NCI-H1092 treated with DMSO at 0.1 percent for 48 hours (cell line): ENCODE data around the gene CHST15.
A peak's percentile ranks its signal among the peaks of the same experiment; 100 is the strongest.

Experiments used
- DNase-seq: peaks from one replicate; lab custom pipeline; 2025; lab: John Stamatoyannopoulos, UW

CHST15 gene, protein sequence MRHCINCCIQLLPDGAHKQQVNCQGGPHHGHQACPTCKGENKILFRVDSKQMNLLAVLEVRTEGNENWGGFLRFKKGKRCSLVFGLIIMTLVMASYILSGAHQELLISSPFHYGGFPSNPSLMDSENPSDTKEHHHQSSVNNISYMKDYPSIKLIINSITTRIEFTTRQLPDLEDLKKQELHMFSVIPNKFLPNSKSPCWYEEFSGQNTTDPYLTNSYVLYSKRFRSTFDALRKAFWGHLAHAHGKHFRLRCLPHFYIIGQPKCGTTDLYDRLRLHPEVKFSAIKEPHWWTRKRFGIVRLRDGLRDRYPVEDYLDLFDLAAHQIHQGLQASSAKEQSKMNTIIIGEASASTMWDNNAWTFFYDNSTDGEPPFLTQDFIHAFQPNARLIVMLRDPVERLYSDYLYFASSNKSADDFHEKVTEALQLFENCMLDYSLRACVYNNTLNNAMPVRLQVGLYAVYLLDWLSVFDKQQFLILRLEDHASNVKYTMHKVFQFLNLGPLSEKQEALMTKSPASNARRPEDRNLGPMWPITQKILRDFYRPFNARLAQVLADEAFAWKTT

DNA sequence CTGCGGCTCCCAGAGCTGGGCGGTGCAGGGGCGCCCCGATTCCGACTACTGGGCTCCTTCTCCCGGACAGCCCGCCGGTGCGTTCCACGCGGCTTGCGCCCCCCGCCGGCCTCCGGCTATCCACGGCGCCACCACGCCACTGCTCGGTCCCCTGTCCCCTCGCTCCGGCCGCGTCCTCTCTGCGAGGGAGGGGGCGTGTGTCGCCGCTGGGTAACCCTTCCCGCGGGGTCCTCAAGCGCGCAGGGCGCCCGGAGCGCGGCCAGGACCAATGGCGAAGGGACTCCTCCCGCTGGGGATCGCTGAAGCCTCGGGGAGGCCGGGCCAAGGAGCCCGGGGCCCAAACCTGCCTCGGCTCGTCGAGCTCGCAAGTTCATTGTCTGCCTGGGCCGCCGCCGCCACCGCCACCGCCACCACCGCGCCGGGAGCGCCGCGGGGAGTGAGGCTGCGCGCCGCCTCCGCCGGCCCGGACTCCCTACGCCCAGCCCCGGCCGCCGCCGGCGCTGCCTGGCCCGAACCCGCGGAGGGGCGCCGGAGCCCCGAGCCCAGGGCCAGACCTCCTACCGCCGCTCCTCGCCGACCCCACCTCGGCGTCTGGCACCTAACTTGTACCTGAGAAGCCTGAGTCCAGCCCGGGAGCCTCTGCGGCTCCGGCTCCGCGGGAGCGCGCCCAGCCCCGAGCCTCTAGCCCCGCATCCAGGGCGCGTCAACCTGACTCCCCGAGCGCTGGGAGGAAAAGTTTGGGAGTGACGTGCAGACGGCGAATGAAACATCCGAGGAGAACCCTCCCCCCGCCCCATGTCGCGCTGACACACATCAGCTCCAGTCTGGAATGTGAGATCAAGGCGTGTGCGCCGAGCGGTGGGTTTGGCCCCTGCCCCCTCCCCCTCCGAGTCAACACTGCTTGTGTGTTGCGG, at the start of gene CHST15:
Gene CHST15, minus strand, starts transcription at position 739 of the 914 bp plus-strand sequence. CDS start 47,386 bp downstream, outside the sequence.
- peak; percentile 14 for DNase-seq

DNA sequence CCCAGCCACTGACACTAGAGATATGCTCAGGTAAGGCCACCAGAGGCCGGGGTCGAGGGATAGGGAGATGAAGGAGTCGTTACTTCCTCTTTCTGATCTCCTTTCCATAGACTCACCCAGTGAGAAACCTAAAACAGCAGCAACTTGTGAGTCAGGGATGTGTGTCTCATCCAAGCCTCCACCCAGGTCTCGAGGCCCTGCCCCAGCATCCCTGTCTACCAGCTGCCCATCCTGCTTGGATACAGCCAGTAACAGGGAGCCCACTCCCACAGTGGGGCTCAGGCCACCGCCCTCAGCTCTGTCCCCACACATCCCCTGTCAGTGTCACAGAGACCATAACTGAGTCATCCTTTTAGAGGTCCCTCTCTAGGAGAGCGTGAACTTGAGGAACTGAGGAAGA, 49.6 kb upstream of the CHST15 start:
- no peak for DNase-seq

DNA sequence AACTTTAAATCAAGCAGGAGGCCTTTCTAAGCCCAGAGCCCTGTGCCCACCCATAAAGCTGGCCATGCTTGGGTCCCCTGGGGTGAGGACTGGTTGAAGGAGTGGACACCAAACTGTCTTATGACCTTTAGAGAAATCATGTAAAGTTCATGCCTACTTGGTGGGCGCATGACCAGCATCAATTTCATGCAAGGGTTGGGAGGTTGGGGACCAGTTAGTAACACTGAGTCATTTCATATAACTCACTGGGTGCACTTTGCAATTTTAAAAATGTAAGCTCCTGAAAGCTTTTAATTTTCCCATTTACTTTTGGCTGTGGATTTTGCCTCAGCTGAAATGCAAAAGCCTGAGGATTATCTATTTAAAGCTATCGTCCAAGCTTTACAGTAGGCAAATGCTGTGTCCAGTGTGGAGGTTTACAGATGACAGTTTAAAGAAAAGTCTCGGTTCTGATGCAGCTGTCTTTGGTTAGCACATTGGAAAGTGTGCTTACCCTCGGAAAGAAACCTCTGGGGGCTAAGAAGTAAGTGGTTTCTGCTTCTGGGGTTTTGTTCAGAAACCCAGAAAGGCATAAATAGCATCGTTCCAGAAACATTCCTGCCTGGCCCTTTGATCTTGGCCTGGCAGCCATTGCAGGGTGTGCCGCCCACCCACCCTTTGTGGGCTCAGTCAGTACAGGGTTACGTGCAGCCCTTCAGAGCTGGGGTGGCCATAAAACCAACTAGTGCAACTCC, 48.8 kb upstream of the CHST15 start:
- no peak for DNase-seq

DNA sequence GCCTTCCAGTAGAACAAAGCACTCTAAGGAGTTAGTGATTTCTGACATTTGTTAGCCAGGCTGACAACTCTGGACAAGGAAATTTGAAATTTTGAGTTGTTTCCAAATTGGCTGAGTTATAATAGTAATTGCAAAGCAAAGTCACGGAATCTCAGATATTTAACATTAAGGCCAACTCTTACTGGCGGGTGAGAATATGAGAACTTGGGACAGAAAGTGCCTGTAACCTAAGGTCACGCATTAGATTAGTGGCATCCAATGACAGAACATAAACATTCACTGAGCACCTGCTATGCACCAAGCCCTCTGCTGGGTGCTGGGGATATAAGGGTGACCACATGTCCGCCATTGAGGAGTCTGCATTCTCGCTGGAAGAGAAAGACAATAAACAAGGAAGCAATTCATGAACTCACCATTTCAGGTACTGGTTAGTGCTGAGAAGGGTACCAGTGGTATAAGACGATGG, 45.5 kb upstream of the CHST15 start:
- DNase-seq, result no peak

DNA sequence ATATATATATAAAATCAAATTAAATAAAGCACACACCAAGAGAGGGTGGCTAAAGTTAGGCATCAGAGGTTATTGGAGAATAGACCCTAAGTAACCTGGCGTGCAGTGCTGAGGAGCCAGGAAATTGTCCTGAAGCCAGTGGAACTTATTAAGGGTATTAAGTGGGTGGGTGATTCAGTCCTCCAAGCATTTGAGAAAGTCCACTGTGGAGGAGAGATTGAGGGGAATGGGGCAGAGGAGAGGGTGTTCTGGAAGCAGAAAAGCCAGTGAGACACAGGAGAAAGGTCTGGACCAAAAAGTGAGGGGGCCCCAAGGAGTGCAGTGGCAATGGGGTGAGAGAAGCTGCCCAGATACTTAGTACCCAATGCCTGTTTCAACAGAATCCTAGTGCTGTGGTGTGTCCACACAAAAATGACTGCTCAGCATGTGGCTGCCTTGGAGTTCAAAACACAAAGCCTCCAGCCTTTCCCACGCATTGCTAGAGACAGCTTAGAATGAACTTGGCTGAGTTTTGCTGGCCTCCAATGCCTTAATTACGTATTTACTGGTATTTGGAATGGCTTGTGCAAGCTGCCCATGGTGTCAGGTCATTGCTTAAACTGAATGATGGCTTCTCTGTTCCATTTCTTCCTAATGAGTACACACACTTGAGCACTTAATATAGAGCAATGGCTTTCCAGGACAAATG, 44.9 kb upstream of the CHST15 start:
- no peak for DNase-seq

DNA sequence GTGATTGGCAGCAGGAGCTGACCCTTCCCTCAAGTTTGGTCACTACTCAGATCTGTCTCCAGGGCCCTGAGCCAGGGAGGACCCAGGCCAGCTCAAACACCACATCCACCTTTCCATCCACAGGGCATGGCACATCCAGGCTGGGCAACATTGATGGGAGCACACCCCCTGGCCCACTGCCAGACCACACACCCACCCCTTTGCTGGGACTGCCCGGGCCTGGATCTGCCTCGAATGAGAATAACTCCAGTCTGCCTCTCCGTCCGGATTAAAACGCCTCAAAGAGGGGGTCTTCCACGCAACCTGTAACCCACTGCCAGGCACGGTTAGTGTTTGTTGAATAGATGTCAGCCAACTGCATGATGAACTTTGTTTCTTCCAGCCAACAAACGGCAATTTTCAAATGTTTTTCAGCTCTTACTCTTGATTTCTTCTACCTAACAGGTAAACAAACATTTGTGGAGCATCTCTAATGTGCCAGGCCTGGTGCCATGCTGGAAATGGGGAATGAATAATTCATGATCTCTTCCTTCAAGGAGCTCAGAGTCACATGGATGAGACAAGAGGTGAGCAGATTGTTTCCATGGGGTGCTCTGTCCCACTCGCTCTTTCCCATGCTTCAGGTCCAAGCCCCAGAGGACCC, 41.0 kb upstream of the CHST15 start:
- DNase-seq, result no peak

DNA sequence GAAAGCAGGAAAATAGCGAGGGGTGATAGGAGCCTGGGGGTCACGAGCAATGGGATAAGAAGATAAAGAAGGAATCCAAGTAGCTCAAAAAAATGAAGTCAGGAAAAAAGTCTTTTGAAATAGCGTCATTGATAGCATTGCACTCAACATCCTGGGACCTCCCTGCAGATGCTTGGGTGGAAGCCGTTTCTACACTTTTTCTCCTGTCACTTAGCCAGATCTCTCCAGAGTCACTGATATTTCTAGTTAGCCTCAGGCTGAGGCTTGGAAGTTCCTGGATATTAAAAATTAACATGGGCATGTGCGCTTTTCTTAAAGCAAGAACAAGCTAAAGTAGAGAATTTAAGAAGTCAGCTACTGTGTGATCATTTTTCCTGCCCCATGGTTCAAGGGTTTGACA, 39.5 kb upstream of the CHST15 start:
- DNase-seq, result no peak

DNA sequence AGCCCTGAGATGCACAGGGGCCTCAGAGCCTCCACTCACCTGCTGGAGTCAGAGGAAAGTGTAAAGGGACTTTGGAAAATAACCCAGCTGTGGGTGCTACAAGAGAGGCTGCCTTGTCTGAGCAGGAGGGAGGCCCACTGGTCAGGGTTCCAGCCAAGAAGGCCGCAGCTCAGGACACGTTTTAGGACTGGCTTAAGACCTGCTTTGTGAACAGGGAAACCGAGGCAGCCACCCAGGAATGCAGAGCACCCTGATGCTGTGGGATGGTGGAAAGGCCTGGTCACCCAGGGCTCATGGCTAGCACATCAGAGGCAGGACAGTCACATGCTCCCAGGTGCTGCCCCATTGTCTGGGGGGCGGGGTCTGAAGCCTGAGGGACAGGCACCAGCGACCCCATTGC, 38.9 kb upstream of the CHST15 start:
- DNase-seq, result no peak

DNA sequence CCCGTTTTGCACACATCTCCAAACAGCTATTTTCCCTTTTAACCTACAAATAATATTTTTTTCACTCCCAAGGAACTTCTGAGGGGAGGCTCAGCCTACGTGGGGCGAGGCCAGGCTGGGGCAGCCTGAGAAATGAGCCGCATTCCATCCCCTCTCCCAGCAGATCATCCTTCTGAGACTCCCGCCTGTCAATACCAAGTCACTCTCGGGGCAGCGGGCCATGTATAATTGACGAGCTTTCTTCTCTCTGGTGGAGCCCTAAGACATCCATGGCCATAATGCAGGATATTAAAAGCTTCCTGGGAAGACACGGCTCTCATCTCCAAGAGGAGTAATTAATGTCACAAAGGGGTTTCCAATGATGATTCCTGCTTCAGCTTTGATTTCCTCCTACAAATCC, 37.8 kb upstream of the CHST15 start:
- DNase-seq, result no peak

DNA sequence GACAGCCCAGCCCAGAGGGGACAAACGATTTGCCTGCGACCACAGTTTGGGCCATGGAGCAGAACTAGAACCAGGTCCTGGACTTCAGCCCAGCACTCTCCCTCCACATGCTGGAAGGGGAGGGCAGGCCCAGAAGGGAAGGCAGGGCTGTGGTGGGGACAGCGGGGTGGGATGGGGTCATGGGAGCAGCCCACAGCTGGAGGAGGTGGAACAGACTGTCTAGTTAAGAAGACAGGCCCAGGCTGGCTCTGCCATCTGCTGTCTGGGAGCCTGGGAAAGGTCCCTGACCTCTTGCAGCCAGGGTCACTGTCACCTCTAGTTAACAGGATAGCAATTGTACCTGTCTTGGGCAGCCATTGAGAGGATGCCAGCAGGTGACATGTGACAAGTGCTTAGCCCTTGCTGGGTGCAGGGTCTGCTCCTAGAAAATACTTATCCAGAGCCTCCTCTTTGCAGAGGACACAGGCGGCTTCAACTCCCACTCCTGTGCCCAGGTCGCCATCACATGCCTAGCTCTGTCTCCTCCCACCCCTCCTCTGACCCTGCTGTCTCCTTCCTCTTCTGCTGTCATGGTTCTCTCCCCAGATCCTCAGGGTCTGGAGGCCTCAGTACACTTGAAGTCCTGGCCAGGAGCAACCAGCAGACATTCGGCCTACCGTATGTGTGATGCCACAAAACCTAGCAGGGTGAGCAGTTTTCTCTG, 37.0 kb upstream of the CHST15 start:
- no peak for DNase-seq

DNA sequence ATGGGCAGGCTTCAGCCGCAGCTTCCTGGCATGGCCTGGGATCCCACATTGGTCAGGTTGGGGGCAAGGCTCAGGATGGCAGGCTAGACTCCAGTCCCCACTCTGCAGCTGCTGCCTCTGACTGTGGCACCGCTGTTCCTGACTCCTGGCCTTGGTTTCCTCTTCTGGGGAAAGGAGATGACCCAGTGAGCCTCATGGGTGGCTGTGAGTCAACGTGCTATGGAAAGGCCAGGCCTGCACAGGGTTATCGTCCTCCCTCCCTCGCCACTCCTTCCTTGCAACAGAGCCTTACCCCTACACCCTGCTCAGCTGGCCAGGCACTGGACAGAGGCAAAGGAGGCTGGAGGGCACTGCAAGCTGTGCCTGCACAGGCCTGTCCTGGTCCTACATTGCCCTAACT, 36.1 kb upstream of the CHST15 start:
- DNase-seq, result no peak

DNA sequence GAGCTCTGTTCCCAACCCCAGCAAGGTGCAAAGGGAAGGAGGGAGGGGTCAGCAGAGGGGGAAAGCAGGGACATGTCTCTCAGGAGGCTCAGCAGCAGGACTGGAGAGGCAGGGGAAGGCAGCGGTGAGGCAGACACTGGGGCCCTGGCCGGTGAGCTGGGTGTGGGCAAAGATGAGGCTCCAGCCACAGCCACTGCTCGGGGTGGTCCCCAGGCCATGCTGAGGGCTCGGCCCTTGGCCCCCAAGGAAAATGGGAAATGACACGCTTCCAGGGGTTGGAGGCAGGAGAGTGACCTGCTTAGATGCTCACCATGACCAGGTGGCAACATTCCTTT, 35.4 kb upstream of the CHST15 start:
- DNase-seq, result no peak

DNA sequence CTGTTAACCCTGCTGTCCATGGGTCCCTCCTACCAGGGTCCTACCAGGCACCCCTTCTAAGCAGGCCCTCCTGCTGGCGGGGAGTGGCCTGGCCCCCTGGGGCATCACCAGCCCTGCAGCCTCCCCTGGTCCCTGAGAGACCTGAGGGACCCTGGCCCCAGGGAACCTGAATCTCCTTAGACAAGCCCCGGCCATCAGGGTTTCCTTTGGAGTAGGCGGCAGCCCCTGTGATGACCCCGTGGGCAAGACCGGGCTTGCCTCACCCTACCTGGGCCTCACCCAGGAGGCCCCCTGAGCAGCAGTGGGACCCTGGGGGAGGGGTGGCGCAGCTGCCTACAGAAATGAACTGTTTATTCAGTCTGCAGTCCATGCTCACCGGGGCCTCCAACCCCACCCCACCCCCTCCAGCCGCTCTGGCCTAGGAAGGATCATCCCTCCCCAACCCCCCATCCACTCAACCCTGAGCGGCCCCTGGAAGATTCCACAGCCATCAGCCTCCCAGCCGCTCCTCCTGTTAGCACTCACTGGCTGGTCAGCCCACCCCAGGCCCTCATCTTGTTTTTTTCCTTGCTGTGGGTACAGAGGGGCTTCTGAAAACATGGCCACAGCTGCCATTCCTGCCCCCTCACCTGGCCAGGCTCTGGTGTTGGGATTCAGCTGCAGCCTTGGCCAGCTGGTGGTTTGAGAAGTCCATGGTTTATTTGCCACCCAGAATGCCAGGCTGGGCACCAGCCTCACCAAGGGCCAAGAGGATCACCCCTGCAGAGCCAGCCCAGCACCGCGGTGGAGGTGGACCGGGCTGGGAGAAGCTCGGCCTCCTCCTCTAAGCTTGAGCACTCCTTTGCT, 34.8 kb upstream of the CHST15 start:
- no peak for DNase-seq

DNA sequence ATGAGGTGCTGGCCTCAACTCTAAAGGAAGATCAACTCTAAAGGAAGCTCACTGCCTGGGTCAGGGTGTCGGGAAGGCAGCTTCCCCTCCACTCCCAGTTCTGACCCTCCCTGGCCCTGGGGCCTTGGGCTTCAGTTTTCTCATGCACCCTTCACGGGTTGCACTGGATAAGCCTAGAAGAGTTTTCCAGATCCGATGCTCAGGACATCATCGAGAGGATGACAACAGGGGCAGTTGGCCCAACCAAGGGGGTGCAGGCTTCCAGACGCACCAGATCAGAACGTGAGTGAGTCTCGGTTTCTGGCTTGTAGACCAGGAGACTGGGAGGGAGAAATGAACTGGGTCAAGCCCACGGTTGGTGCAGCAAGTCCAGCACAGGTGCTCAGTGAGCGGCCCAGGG, 34.2 kb upstream of the CHST15 start:
- DNase-seq, result no peak

DNA sequence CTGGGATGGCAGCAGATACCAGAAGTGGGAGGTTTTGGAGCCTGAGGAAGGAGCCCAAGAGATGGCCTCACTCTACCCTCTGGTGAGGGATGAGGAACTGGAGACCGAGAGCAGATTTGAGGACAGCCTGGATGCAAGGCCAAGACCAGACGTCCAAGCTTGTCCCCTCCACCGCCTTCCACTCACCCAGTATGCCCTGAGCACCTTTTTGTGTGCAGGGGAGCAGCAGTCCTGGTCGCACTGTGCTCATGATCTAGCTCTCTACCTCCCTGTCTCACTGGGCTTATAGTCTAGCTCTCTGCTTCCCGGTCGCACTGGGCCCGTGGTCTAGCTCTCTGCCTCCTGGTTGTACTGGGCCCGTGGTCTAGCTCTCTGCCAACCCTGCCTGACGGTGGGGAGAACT, 33.6 kb upstream of the CHST15 start:
- no peak for DNase-seq

DNA sequence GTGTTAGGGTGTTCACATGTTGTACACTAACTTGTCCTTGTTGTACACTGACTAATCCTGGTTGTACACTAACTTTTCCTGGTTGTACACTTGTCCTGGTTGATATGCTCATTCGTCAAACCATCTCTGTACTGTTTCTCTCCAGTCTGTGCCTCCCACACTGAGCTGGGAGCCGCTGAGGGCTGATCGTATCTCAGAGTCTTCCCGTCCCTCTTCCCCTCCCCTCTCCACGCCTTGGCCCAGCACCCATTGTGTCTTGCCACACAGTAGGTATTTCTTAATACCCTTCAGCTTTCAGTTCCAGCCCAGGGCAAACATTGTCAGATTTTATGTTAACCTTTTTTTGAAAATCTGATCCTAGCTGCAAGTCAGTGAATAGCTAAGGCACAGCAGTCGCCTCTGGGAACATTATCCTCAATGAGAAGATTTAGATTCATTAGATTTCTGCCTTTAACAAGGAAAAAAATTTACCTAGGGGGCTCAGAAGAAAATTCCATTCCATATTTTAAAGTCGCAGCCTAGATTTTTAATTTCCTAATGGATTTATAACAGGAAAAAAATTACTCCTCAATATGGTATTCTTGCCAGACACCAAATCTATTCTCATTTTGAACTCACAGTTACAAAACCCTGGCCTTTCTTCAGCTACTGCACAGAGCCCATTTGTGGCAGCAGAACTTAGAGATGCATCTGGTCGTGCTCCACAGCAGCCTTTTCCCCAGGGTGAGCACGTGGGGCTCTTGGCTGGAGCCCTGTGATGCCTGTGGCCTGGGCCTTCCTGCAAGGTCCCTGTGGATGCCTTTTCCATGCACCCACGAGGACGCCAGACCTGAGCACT, 33.0 kb upstream of the CHST15 start:
- no peak for DNase-seq

DNA sequence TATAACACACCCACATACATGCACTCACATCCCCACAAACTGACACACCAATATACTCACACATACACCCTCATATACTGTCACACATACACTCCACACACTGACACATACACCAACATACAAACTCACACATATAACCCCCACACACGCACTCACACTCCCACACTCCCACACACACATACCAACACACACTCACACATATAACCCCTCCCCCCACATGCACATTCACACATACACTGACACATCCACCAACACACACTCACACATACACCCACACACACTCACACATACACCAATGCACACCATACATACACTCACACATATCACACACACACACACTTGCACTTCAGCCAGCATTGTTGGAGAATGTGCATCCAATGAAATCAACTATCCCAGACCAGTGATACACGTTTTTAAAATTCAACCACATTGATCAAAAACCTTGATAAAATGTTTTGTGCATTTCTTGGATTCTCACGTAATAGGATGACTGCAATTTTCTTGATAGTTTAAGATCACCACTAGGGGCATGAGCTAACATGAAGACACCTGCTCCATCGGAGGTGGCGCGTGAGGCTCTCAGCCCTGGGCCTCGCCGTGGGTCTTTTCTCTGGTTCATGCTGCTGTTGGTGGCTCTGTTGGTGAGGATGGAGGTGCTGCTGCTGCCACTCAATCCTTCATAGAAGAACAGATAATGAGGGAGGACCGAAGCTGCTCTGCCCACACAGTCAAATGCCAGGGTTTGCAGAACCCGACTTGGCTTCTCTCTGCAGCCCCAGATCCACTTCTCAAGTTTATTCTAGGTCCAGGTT, 32.1 kb upstream of the CHST15 start:
- no peak for DNase-seq

DNA sequence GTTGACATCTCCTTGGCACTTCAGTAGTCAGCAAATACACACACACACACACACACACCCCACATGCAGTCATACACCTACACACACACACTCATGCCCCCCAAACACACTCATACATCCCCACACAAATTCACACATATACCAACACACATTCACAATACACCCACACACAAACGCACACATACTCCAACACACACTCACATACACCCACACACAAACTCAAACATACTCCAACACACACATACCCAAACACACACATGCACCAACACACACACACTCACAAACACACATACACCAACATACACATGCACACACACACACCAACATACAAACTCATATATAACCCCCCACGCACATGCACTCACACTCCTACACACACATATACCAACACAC, 31.4 kb upstream of the CHST15 start:
- no peak for DNase-seq
